Ovary (tissue), 9 donors: ENCODE results near the gene TM9SF3. TPM values are rescaled to one million over a fixed set of nuclear protein-coding genes. Genes with fewer than 3 reads are reported as not detected.
A peak's percentile ranks its signal among the peaks of the same experiment; 100 is the strongest.

ENCODE experiments used
- DNase-seq, 5 donors: peaks; one replicate each; pipeline ENCODE4 v3.0.0-alpha.2; 2019 to 2020
- H3K27ac ChIP-seq, 2 donors: fragments of 200-600 bp; one replicate each; pipeline versions ENCODE4 v1.5.1 to v1.8.0; 2019 to 2022
- H3K27me3 ChIP-seq: fragments of 200-600 bp; one replicate; pipeline ENCODE4 v1.8.0; 2022
- H3K36me3 ChIP-seq: fragments of 200-600 bp; sonication (generic); one replicate; pipeline ENCODE4 v1.5.1; 2019
- H3K4me1 ChIP-seq: one replicate; pipeline ENCODE4 v1.8.1; 2013; ENCODE audit warnings: mild to moderate bottlenecking, moderate library complexity; ENCODE audit not compliant: insufficient read depth
- H3K4me3 ChIP-seq: fragments of 200-600 bp; sonication (generic); one replicate; pipeline ENCODE4 v1.5.1; 2017
- H3K9me3 ChIP-seq, 2 donors: fragments of 200-600 bp in 1 of 2; sonication (generic) in 1 of 2; one replicate each; pipeline versions ENCODE4 v1.5.1 to v1.8.1; 2013 to 2019; ENCODE audit warnings: mild to moderate bottlenecking in 1 of 2, moderate library complexity in 1 of 2
- CTCF ChIP-seq, 3 donors: fragments of 450-650 bp in 2 of 3; fragments of 200-600 bp in 1 of 3; IDR thresholded peaks; one replicate each; pipeline versions ENCODE4 v1.5.1 to v1.8.0; 2016 to 2022; ENCODE audit warnings: antibody characterized with exemption in 3 of 3, mild to moderate bottlenecking in 1 of 3
- EP300 ChIP-seq: sonication (generic); formaldehyde crosslinking; IDR thresholded peaks from one replicate; pipeline ENCODE4 v1.6.1; 2017; ENCODE audit warnings: antibody characterized with exemption
- POLR2A ChIP-seq: fragments of 450-650 bp; IDR thresholded peaks from one replicate; pipeline ENCODE4 v1.6.1; 2017; ENCODE audit warnings: antibody characterized with exemption, mild to moderate bottlenecking, moderate library complexity
- WGBS, 3 donors: extraction: QIAGEN DNeasy Blood & Tissue Kit in 1 of 3; methylation state at CpG; one replicate each; pipeline versions ENCODE4 v1.1.5 to v1.1.7; 2013 to 2017; 5-methylcytosine and 5-hydroxymethylcytosine counted together
- intact Hi-C, 4 donors: fragments of 100-400 bp; cut with DNase I; formaldehyde crosslinking; loops; one replicate each; pipeline versions ENCODE4 v1.11.0 to v1.15.1; 2022 to 2023
- polyA plus RNA-seq, 2 donors: library from polyadenylated mRNA; stranded (reverse); fragments of 200-250 nt in 1 of 2; fragments of 350-450 nt in 1 of 2; fragmentation: Illumina TruSeq in 1 of 2; extraction: RNeasy Lipid Tissue Mini Kit (QIAGEN cat#74804) in 1 of 2; gene quantifications; one replicate each; pipeline ENCODE4 v1.2.3, GENCODE V29; 2013 to 2014
- total RNA-seq, 7 donors: library from RNA; depleted of rRNA in 2 of 7; stranded (reverse); fragments of >200 nt in 2 of 7; fragmentation: NEBNext Ultra II Directional in 3 of 7; extraction: Animal tissue kit (Norgen Biotek cat#: 25700) in 3 of 7; gene quantifications; one replicate each; pipeline versions ENCODE4 v1.1.0 to v1.2.4, GENCODE V29; 2016 to 2023
- donor health status: DM: no; HTN: no; CAD: no; lungs with moderate emphysema.
- donor health status: DM: no; HTN: no; CAD: no.
- donor health status: Bipolar disorder and iron deficiency.
- donor health status: DM: yes; HTN: yes; CAD: no.
- donor health status: DM: no; HTN: no; CAD: no.
- donor health status: DM: yes; HTN: yes; CAD: no.

The TM9SF3 gene
- total and polyA plus RNA-seq, 9 donors: 51.7 to 157 (median 101) TPM

DNA sequence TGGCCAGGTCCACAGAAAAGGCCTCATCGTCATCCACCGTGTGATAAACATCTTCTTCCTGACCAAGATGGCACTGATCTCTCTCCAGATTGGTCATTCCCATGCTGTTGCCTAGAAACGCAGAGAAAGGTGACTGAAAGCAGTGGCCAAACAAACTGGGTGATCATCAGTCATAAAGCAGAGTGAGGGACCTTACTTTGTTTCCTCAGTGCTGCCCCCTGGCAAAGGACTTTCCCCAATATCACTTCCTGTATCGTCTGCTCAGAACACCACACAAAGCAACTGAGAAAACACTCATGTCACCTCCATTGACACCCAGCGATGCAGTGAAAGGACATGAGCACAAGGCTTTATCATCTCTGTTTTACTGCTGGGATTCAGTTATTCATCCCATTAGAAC, 40.0 kb upstream of the TM9SF3 start:
- no peak overlapping the region for H3K4me3 ChIP-seq
- DNase-seq: no peak
- H3K4me1 ChIP-seq: no peaks in the 10 kb centered on the region
- no peaks in the 10 kb centered on the region for H3K9me3 ChIP-seq
- WGBS, 3 donors: 86 to 95% (median 93%) methylated on average over 5 of the region's 5 CpGs
- H3K27ac ChIP-seq: no peak overlapping the region
- H3K27me3 ChIP-seq: no peaks in the 10 kb centered on the region
- intact Hi-C loops: no loop called here
- TF ChIP-seq CTCF (IDR thresholded peaks at IDR 0.05): no peak
- no peak for TF ChIP-seq EP300
- no peak for TF ChIP-seq POLR2A
- no peaks in the 10 kb centered on the region for H3K36me3 ChIP-seq

DNA sequence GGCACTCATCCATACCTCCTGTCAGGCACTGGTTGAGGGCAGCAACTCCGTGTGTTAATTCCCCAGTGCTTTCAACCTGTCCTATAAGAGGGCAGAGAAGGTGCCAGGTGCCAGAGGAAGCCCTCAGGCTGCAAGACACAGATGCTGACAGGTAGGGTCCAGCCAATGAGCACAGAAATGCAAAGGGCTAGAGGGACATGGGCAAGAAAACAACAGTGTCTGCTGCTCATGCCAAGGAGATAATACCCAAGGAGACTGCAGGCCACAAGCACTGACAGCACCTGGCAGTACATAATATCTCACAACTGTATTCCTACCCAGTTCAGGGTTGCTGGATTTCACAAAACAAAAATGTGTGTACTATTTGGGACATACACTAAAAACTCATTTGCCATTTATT, 38.4 kb upstream of the TM9SF3 start:
- Histone ChIP-seq H3K27me3 (no peaks in the 10 kb centered on the region), H3K9me3 (no peaks in the 10 kb centered on the region), H3K36me3 (no peaks in the 10 kb centered on the region), H3K4me3 (no peak overlapping the region), H3K27ac (no peak overlapping the region), H3K4me1 (peaks cover 8% of the 10 kb centered on the region)
- TF ChIP-seq POLR2A (no peak), EP300 (no peak), CTCF (IDR thresholded peaks at IDR 0.05) (no peak)
- intact Hi-C loops: no loop called here
- no peak for DNase-seq
- 78 to 100% (median 95%) methylated on average over 1 of the region's 1 CpG for WGBS, 3 donors

DNA sequence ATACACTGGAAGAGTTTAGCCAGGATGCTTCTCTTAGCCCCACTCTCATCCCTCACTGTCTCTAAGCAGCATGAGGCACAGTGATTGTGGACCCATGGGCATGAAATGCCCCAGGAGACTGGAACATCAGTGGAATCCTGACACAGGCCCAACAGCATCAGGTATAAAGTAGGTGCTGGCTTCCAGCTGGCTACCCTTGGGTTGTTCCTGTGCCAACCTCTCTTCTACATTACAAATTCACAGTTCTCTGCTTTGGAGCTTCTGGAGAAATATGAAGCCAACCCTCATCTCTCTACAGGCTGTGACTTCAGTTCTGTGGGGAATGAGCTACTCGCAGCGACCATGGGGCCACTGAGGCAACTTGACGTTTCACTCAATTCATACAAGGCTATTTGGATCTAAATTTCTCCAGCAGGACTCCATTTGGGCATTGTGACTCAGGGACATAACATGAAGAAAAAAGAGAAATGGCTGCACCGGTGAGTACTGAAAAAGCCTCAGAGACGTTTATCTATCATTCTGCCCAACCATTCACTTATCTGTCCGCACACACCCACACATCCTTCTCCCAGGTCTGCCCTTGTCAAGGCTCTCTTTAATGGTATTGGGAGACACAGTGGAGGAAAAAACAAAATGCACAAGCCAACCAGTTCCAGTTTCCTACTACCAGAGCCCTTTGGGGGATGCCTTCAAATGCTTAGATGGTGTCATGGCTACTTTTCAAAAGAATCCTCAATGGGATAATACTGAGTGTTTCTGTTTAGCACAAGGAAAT, 35.4 kb upstream of the TM9SF3 start:
- peaks cover 24% of the 10 kb centered on the region for H3K4me1 ChIP-seq
- WGBS, 3 donors: 84 to 88% (median 85%) methylated on average over 6 of the region's 6 CpGs
- TF ChIP-seq CTCF (IDR thresholded peaks at IDR 0.05): no peak
- TF ChIP-seq EP300: no peak
- no peak for TF ChIP-seq POLR2A
- no peaks in the 10 kb centered on the region for H3K9me3 ChIP-seq
- H3K27ac ChIP-seq: no peak overlapping the region
- H3K27me3 ChIP-seq: no peaks in the 10 kb centered on the region
- no peaks in the 10 kb centered on the region for H3K36me3 ChIP-seq
- intact Hi-C loops: no loop called here
- DNase-seq: no peak
- no peak overlapping the region for H3K4me3 ChIP-seq

GRCh38 chr10:96619796-96620773, 33.3 kb upstream of the TM9SF3 start:
- H3K4me1 ChIP-seq: peaks cover 28% of the 10 kb centered on the region
- TF ChIP-seq POLR2A (no peak), CTCF (IDR thresholded peaks at IDR 0.05) (no peak), EP300 (no peak)
- no peak overlapping the region for H3K4me3 ChIP-seq
- no peaks in the 10 kb centered on the region for H3K36me3 ChIP-seq
- H3K27ac ChIP-seq: peak overlapping the region; percentile 5 to 82
- WGBS, 3 donors: 51 to 58% (median 51%) methylated on average over 17 of the region's 17 CpGs
- H3K27me3 ChIP-seq: no peaks in the 10 kb centered on the region
- peak in 1 of 5 donors; percentile 36 for DNase-seq
- intact Hi-C loops: no loop called here
- no peaks in the 10 kb centered on the region for H3K9me3 ChIP-seq
